Measurements from ENCODE around the gene C9orf43.

C9orf43 gene

GRCh38 chr9:113386571-113387393 lies 23.8 kb upstream of the C9orf43 start:
- DNase-seq (ENCODE audit: low spot score) = no peak
- H3K27me3 ChIP-seq (ENCODE audit: control insufficient read depth in 3 of 3, insufficient read depth in 3 of 3, low read depth in 1 of 3, low read length in 3 of 3) = no peaks in the 10 kb centered on the region
- no peak overlapping the region for H3K27ac ChIP-seq (replicated peaks; ENCODE audit: low read length)
- no peak overlapping the region for H4K91ac ChIP-seq (ENCODE audit: low read depth, low read length, poor library complexity)
- no peak overlapping the region for H2BK12ac ChIP-seq (ENCODE audit: low read length)
- no peaks in the 10 kb centered on the region for H3K4me1 ChIP-seq (ENCODE audit: control insufficient read depth in 2 of 2, insufficient read depth in 1 of 2, low read depth in 1 of 2, low read length in 2 of 2)
- no peak overlapping the region for H3K4me2 ChIP-seq (ENCODE audit: insufficient read depth, low read length, poor library complexity, severe bottlenecking)
- no peaks in the 10 kb centered on the region for H3K79me1 ChIP-seq (ENCODE audit: low read depth, low read length)
- H3K14ac ChIP-seq (ENCODE audit: low read length) = no peak overlapping the region
- no peak overlapping the region for H3K4me3 ChIP-seq (ENCODE audit: low read length in 2 of 2)
- H2BK5ac ChIP-seq (ENCODE audit: low read length) = no peak overlapping the region
- no peak overlapping the region for H3K18ac ChIP-seq (ENCODE audit: low read length)
- H2BK15ac ChIP-seq (ENCODE audit: low read length) = no peak overlapping the region
- no peak overlapping the region for H3K9ac ChIP-seq (ENCODE audit: low read depth, low read length, poor library complexity)
- H2AK5ac ChIP-seq (ENCODE audit: low read depth, low read length) = no peak overlapping the region
- H3K9me3 ChIP-seq (replicated peaks in 1 of 2; ENCODE audit: control insufficient read depth in 2 of 2, insufficient read depth in 1 of 2, low read depth in 1 of 2, low read length in 2 of 2) = no peaks in the 10 kb centered on the region
- no peak overlapping the region for H2BK120ac ChIP-seq (ENCODE audit: low read depth, low read length)
- no peak overlapping the region for H3K4ac ChIP-seq (ENCODE audit: low read length)
- H3K36me3 ChIP-seq (replicated peaks in 1 of 2; ENCODE audit: control insufficient read depth in 2 of 2, insufficient read depth in 2 of 2, low read length in 2 of 2) = peaks cover 28 to 55% of the 10 kb centered on the region in 2 donors
- 100% methylated on average over 2 of the region's 4 CpGs; no CpG with 5 or more reads in 1 of the 2 donors for WGBS, 2 donors (ENCODE audit: extremely low coverage in 2 of 2, insufficient read length in 2 of 2, insufficient replicate concordance in 1 of 2)
- no peak overlapping the region for H3K23ac ChIP-seq (ENCODE audit: low read depth, low read length, poor library complexity)
- no peak overlapping the region for H2AFZ ChIP-seq (ENCODE audit: low read length)
- H4K8ac ChIP-seq (ENCODE audit: low read depth, low read length) = no peak overlapping the region

GRCh38 chr9:113387560-113388230 lies 22.9 kb upstream of the C9orf43 start:
- Histone ChIP-seq H3K4me1 (ENCODE audit: control insufficient read depth in 2 of 2, insufficient read depth in 1 of 2, low read depth in 1 of 2, low read length in 2 of 2) (no peaks in the 10 kb centered on the region), H3K23ac (ENCODE audit: low read depth, low read length, poor library complexity) (no peak overlapping the region), H3K4ac (ENCODE audit: low read length) (no peak overlapping the region), H2BK120ac (ENCODE audit: low read depth, low read length) (no peak overlapping the region), H2AFZ (ENCODE audit: low read length) (no peak overlapping the region), H3K14ac (ENCODE audit: low read length) (no peak overlapping the region), H3K4me3 (ENCODE audit: low read length in 2 of 2) (no peak overlapping the region), H3K9ac (ENCODE audit: low read depth, low read length, poor library complexity) (no peak overlapping the region), H3K36me3 (replicated peaks in 1 of 2; ENCODE audit: control insufficient read depth in 2 of 2, insufficient read depth in 2 of 2, low read length in 2 of 2) (peaks cover 28 to 63% of the 10 kb centered on the region in 2 donors), H4K91ac (ENCODE audit: low read depth, low read length, poor library complexity) (no peak overlapping the region), H2BK12ac (ENCODE audit: low read length) (no peak overlapping the region), H3K27me3 (ENCODE audit: control insufficient read depth in 3 of 3, insufficient read depth in 3 of 3, low read depth in 1 of 3, low read length in 3 of 3) (no peaks in the 10 kb centered on the region), H3K9me3 (replicated peaks in 1 of 2; ENCODE audit: control insufficient read depth in 2 of 2, insufficient read depth in 1 of 2, low read depth in 1 of 2, low read length in 2 of 2) (no peaks in the 10 kb centered on the region), H2BK15ac (ENCODE audit: low read length) (no peak overlapping the region), H3K4me2 (ENCODE audit: insufficient read depth, low read length, poor library complexity, severe bottlenecking) (no peak overlapping the region), H2AK5ac (ENCODE audit: low read depth, low read length) (no peak overlapping the region), H2BK5ac (ENCODE audit: low read length) (no peak overlapping the region), H3K79me1 (ENCODE audit: low read depth, low read length) (no peaks in the 10 kb centered on the region), H3K18ac (ENCODE audit: low read length) (no peak overlapping the region), H3K27ac (replicated peaks; ENCODE audit: low read length) (no peak overlapping the region), H4K8ac (ENCODE audit: low read depth, low read length) (no peak overlapping the region)
- WGBS, 2 donors (ENCODE audit: extremely low coverage in 2 of 2, insufficient read length in 2 of 2, insufficient replicate concordance in 1 of 2) = no CpG with 5 or more reads among the region's 9 CpGs
- DNase-seq (ENCODE audit: low spot score) = no peak

GRCh38 chr9:113388833-113389232 lies 21.7 kb upstream of the C9orf43 start:
- no peak overlapping the region for H2BK12ac ChIP-seq (ENCODE audit: low read length)
- no peak overlapping the region for H3K27ac ChIP-seq (replicated peaks; ENCODE audit: low read length)
- H3K79me1 ChIP-seq (ENCODE audit: low read depth, low read length) = no peaks in the 10 kb centered on the region
- no peak for DNase-seq (ENCODE audit: low spot score)
- H3K27me3 ChIP-seq (ENCODE audit: control insufficient read depth in 3 of 3, insufficient read depth in 3 of 3, low read depth in 1 of 3, low read length in 3 of 3) = no peaks in the 10 kb centered on the region
- no peak overlapping the region for H2BK120ac ChIP-seq (ENCODE audit: low read depth, low read length)
- no peak overlapping the region for H2BK15ac ChIP-seq (ENCODE audit: low read length)
- H3K18ac ChIP-seq (ENCODE audit: low read length) = no peak overlapping the region
- no peak overlapping the region for H3K4me2 ChIP-seq (ENCODE audit: insufficient read depth, low read length, poor library complexity, severe bottlenecking)
- no peak overlapping the region for H4K8ac ChIP-seq (ENCODE audit: low read depth, low read length)
- no CpG with 5 or more reads among the region's 13 CpGs for WGBS, 2 donors (ENCODE audit: extremely low coverage in 2 of 2, insufficient read length in 2 of 2, insufficient replicate concordance in 1 of 2)
- no peak overlapping the region for H4K91ac ChIP-seq (ENCODE audit: low read depth, low read length, poor library complexity)
- H3K4me3 ChIP-seq (ENCODE audit: low read length in 2 of 2) = no peak overlapping the region
- no peak overlapping the region for H3K14ac ChIP-seq (ENCODE audit: low read length)
- no peaks in the 10 kb centered on the region for H3K4me1 ChIP-seq (ENCODE audit: control insufficient read depth in 2 of 2, insufficient read depth in 1 of 2, low read depth in 1 of 2, low read length in 2 of 2)
- peaks cover 30 to 73% of the 10 kb centered on the region in 2 donors for H3K36me3 ChIP-seq (replicated peaks in 1 of 2; ENCODE audit: control insufficient read depth in 2 of 2, insufficient read depth in 2 of 2, low read length in 2 of 2)
- H2BK5ac ChIP-seq (ENCODE audit: low read length) = no peak overlapping the region
- no peaks in the 10 kb centered on the region for H3K9me3 ChIP-seq (replicated peaks in 1 of 2; ENCODE audit: control insufficient read depth in 2 of 2, insufficient read depth in 1 of 2, low read depth in 1 of 2, low read length in 2 of 2)
- no peak overlapping the region for H2AK5ac ChIP-seq (ENCODE audit: low read depth, low read length)
- H3K9ac ChIP-seq (ENCODE audit: low read depth, low read length, poor library complexity) = peak overlapping the region; percentile 38
- H3K23ac ChIP-seq (ENCODE audit: low read depth, low read length, poor library complexity) = no peak overlapping the region
- no peak overlapping the region for H3K4ac ChIP-seq (ENCODE audit: low read length)
- H2AFZ ChIP-seq (ENCODE audit: low read length) = no peak overlapping the region

GRCh38 chr9:113389451-113389850 lies 21.1 kb upstream of the C9orf43 start:
- Histone ChIP-seq H3K79me1 (ENCODE audit: low read depth, low read length) (no peaks in the 10 kb centered on the region), H3K14ac (ENCODE audit: low read length) (no peak overlapping the region), H2AK5ac (ENCODE audit: low read depth, low read length) (no peak overlapping the region), H2BK12ac (ENCODE audit: low read length) (no peak overlapping the region), H3K4ac (ENCODE audit: low read length) (no peak overlapping the region), H3K18ac (ENCODE audit: low read length) (no peak overlapping the region), H3K27me3 (ENCODE audit: control insufficient read depth in 3 of 3, insufficient read depth in 3 of 3, low read depth in 1 of 3, low read length in 3 of 3) (no peaks in the 10 kb centered on the region), H4K91ac (ENCODE audit: low read depth, low read length, poor library complexity) (no peak overlapping the region), H3K9me3 (replicated peaks in 1 of 2; ENCODE audit: control insufficient read depth in 2 of 2, insufficient read depth in 1 of 2, low read depth in 1 of 2, low read length in 2 of 2) (no peaks in the 10 kb centered on the region), H3K36me3 (replicated peaks in 1 of 2; ENCODE audit: control insufficient read depth in 2 of 2, insufficient read depth in 2 of 2, low read length in 2 of 2) (peaks cover 30 to 73% of the 10 kb centered on the region in 2 donors), H2BK120ac (ENCODE audit: low read depth, low read length) (no peak overlapping the region), H2BK15ac (ENCODE audit: low read length) (no peak overlapping the region), H3K9ac (ENCODE audit: low read depth, low read length, poor library complexity) (no peak overlapping the region), H3K4me3 (ENCODE audit: low read length in 2 of 2) (no peak overlapping the region), H2AFZ (ENCODE audit: low read length) (no peak overlapping the region), H3K4me1 (ENCODE audit: control insufficient read depth in 2 of 2, insufficient read depth in 1 of 2, low read depth in 1 of 2, low read length in 2 of 2) (no peaks in the 10 kb centered on the region), H3K4me2 (ENCODE audit: insufficient read depth, low read length, poor library complexity, severe bottlenecking) (no peak overlapping the region), H3K23ac (ENCODE audit: low read depth, low read length, poor library complexity) (no peak overlapping the region), H2BK5ac (ENCODE audit: low read length) (no peak overlapping the region), H3K27ac (replicated peaks; ENCODE audit: low read length) (no peak overlapping the region), H4K8ac (ENCODE audit: low read depth, low read length) (no peak overlapping the region)
- no peak for DNase-seq (ENCODE audit: low spot score)
- no CpG with 5 or more reads among the region's 11 CpGs for WGBS, 2 donors (ENCODE audit: extremely low coverage in 2 of 2, insufficient read length in 2 of 2, insufficient replicate concordance in 1 of 2)
